ENCODE measurements around the gene PADI2. TPM values are rescaled to one million over a fixed set of nuclear protein-coding genes. Genes with fewer than 3 reads are reported as not detected.

Gene PADI2
- total and polyA plus RNA-seq, 2 of the 8 experiments (the other 6 are each of a cell fraction or from before 2014, with no cell fraction given), result 1.6 to 7.5 TPM

GRCh38 chr1:17061486-17061885, 57.8 kb downstream of the PADI2 start (continued):
- TF ChIP-seq CHD7 (IDR thresholded peaks at IDR 0.05; ENCODE audit: insufficient replicate concordance, low read length) (no peak), RBBP5 (IDR thresholded peaks at IDR 0.05; ENCODE audit: borderline replicate concordance, low read depth, low read length) (no peak), RNF2 (IDR thresholded peaks at IDR 0.05; ENCODE audit: borderline replicate concordance, low read depth, low read length, missing control alignments, poor library complexity, severe bottlenecking) (no peak), POLR2A (IDR thresholded peaks at IDR 0.05; ENCODE audit: control extremely low read depth in 1 of 2, low read depth in 2 of 2, low read length in 2 of 2) (no peak), TCF12 (IDR thresholded peaks at IDR 0.05; ENCODE audit: low read depth, low read length) (no peak), KDM1A (IDR thresholded peaks at IDR 0.05; ENCODE audit: borderline replicate concordance, low read length) (no peak), BCL11A (IDR thresholded peaks at IDR 0.05; ENCODE audit: low read depth in 2 of 2, low read length in 2 of 2) (no peak), ASH2L (IDR thresholded peaks at IDR 0.05; ENCODE audit: low read length) (no peak), MAX (IDR thresholded peaks at IDR 0.05) (no peak), EGR1 (IDR thresholded peaks at IDR 0.05; ENCODE audit: borderline replicate concordance, low read depth, low read length) (no peak), HDAC2 (IDR thresholded peaks at IDR 0.05; ENCODE audit: borderline replicate concordance in 1 of 2, low read depth in 2 of 2, low read length in 2 of 2) (no peak)
